Limb (tissue), 2 donors: Measurements from ENCODE around the gene ZWILCH.

Experiments
- DNase-seq, 2 donors: peaks; one replicate each; pipeline ENCODE4 v3.0.0-alpha.2; 2016; ENCODE audit errors: extremely low spot score in 2 of 2

ZWILCH gene

GRCh38 chr15:66542896-66543295 is 37.8 kb downstream of the ZWILCH start:
- no peak for DNase-seq

GRCh38 chr15:66545255-66545654 is 40.1 kb downstream of the ZWILCH start:
- DNase-seq: no peak

DNA sequence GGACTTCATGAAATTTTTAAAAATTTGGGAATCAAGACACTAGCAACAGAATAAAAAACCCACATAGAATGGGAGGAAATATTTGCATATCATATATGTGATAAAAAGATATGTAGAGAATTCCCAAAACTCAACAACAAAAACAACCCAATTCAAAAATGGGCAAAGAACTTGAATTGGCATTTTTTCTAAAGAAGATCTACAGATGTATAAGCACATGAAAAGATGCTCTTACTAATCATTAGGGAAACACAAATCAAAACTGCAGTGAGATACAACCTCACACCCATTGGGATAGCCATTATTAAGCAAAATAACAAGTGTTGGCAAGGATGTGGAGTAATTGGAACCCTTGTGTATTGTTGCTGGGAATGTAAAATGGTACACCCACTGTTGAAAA is 50.6 kb downstream of the ZWILCH start:
- DNase-seq: no peak

- DNase-seq: no peak
These were observed 53.1 kb downstream of the ZWILCH start for GRCh38 chr15:66558271-66558670.

DNA sequence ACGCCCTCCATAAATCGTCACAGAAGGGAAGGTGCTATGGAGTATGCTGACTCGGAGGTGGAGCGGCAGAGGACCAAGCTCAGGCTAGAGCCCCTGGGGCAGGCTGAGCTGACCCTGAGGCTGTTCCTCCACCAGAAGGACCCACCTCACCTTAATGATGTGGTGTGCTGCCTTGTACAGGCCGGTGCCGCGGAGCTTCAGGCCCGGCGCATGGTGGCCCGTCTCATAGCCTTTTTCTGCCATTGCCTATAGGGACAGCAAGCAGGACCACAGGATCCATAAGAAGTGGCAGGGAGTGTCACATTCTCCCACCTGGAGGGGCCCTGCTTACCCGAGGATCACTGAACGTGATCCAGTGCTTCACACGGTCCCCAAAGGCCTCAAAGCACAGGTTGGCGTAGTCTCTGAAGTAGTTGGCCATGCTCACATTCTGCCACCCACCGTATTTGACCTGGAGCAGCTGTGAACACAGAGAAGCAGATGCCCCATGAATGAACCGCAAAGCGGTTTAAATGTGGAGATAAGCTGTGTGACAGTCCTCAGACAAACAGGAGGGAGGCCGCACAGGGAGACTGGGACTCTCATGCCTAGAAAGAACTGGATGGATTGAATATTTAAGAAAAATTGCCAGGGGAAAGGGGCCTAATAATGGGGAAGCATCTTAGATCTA is 55.9 kb downstream of the ZWILCH start:
- DNase-seq: no peak

DNA sequence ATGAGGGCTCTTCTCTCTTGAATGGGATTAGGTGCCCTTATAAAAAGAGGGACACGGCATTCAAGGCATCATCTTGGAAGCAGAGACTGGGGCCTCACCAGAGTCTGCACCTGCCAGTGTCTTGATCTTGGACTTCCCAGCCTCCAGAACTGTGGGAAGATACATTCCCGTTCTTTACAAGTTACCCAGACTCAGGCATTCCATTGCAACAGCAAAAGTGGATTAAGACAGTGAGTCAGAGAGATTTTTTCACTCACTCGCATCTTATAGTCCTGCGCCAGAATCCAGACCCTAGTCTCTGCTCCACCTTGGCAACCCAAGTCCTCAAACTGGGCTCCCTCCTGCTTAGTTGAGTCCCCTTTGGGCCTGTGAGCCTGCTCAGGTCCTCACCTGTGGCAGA is 58.0 kb downstream of the ZWILCH start:
- no peak for DNase-seq

GRCh38 chr15:66563566-66564110 is 58.5 kb downstream of the ZWILCH start:
- no peak for DNase-seq

DNA sequence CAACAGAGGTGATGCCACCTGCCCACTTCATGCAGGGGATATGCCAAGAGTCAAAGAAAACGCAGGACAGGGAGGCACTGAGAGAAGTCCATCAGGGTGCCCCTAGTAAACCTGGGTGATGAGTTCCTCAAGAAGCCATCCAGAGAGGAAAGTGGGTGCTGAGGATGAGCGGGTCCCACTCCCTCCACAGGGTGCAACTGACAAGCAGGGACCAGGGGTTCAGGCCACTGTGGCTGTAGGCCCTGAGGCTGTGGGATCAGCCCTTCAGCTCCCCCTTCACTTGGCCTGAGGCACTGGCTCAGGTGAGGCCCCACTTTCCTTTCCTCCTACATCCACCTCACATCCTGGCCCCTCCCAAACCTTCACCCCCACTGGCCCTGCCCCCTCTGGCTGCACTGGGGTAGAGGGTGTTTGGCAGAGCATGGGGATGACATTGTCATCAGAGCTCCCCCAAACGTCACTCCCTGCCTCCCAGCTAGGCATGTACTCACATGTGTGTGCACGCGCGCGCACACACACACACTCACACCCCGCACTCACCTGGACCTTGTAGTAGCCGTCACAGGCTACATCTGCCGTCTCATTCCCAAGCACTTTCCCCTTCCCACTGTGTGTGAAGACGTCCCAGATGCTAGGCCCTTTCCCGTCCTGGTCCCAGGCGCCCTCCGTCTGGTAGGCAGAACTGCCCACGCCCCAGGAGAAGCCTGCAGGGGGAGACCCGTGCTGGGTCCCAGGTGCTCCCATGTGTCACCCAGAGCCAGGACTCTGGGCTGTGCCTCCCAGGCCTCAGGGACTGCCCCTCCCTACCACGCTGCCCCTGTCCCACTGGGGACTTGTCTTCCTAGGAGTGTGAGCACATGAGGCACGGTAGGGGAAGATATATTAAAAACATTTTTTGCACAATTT is 59.3 kb downstream of the ZWILCH start:
- no peak for DNase-seq

GRCh38 chr15:66565141-66565641 is 60.1 kb downstream of the ZWILCH start:
- DNase-seq: no peak

GRCh38 chr15:66565741-66566144 is 60.6 kb downstream of the ZWILCH start, which contains the start of gene LCTL:
LCTL (minus strand) TSS chr15:66565998; CDS start chr15:66565365, 633 bp downstream.
- peak in 1 of 2 donors; percentile 61 for DNase-seq

GRCh38 chr15:66566963-66567531 is 61.9 kb downstream of the ZWILCH start:
- peak; percentile 63 to 70 for DNase-seq

GRCh38 chr15:66567897-66568296 is 62.8 kb downstream of the ZWILCH start:
- DNase-seq: no peak

GRCh38 chr15:66569461-66570137 is 64.5 kb downstream of the ZWILCH start:
- no peak for DNase-seq

DNA sequence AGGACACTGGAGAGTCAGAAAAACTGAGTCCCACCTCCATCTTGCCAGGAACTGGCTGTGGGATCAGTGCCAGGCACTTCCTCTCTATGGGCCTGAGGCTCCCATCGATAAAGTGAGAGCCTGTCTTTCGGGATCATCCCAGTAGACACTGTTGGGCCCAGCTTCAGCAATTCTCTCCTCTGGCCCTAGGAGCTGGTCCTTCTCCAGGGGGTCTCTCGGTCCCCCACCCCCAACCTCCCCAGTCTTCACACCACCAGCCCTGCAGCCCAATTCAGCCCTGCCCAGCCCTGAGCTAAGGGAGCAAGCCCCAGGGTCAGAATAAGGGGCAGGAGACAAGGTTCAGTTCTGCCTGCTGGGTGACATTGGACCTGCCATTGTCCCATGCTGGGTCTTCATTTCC is 65.2 kb downstream of the ZWILCH start:
- no peak for DNase-seq

DNA sequence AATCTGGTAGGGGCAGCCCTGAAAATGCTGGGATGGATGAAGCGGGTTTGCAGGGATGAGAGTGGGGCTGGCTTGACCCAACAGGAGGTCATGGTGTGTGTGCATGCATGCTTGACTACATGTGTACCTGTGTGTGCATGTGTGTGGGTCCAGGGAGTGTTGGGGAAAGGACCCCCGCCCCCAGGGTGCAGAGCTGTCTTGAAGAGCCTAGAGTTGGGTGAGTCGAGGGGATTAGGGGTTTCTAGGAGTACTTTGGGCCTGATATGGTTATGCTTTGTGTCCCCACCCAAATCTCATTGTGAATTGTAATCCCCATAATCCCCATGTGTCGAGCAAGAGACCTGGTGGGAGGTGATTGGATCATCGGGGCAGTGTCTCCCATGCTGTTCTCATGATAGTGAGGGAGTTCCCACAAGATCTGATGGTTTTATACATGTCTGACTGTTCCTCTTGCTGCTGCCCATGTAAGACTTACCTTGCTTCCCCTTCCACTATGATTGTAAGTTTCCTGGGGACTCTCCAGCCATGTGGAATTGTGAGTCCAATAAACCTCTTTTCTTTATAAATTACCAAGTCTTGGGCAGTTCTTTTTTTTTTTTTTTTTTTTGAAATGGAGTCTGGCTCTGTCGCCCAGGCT is 65.8 kb downstream of the ZWILCH start:
- no peak for DNase-seq

GRCh38 chr15:66572146-66572545 is 67.0 kb downstream of the ZWILCH start:
- no peak for DNase-seq

GRCh38 chr15:66573348-66573718 is 68.2 kb downstream of the ZWILCH start:
- no peak for DNase-seq

- DNase-seq: peak; percentile 69 to 75
These were observed 68.8 kb downstream of the ZWILCH start for GRCh38 chr15:66573719-66574595.

- no peak for DNase-seq
These were observed 69.4 kb downstream of the ZWILCH start for GRCh38 chr15:66574596-66574950.
